GM18502 (cell line): ENCODE results near the gene RPS8.
"Not testable (repeated sequence)": the region's sequence is repeated elsewhere in the genome, so short reads cannot be mapped to it uniquely, and the experiment has no call there.

Experiments
- ATAC-seq: cut with Tn5 transposase; IDR thresholded peaks from one replicate; pipeline ENCODE4 v1.9.1; 2021; ENCODE audit warnings: mild to moderate bottlenecking; ENCODE audit not compliant: unreplicated experiment, poor library complexity

RPS8 gene

GRCh38 chr1:44801491-44802305, 26.4 kb downstream of the RPS8 start:
- ATAC-seq: no peak

GRCh38 chr1:44802306-44803061, 27.1 kb downstream of the RPS8 start:
- no peak for ATAC-seq

- ATAC-seq: no peak
Observed at GRCh38 chr1:44803062-44803311, 27.6 kb downstream of the RPS8 start.

- ATAC-seq: no peak
Observed at GRCh38 chr1:44803312-44804095, 28.2 kb downstream of the RPS8 start.

- no peak for ATAC-seq
Observed at GRCh38 chr1:44805311-44806024, 30.1 kb downstream of the RPS8 start.

- no peak for ATAC-seq
Observed at GRCh38 chr1:44806025-44806703, 30.8 kb downstream of the RPS8 start.

GRCh38 chr1:44806704-44807363, 31.5 kb downstream of the RPS8 start, which contains the start of gene DYNLT4:
Gene DYNLT4, minus strand, starts transcription at chr1:44807351. Its CDS starts 683 bp downstream, at chr1:44806668.
- ATAC-seq: no peak

- peak; percentile 42 for ATAC-seq
Observed at GRCh38 chr1:44807364-44808062, 32.2 kb downstream of the RPS8 start.

- ATAC-seq: peak; percentile 23
Observed at GRCh38 chr1:44808063-44808937, 33.0 kb downstream of the RPS8 start, which contains the start of gene BTBD19. Gene BTBD19, plus strand, starts transcription at chr1:44808523. Its CDS starts 298 bp downstream, at chr1:44808821.

- ATAC-seq: peak; percentile 62
Observed at GRCh38 chr1:44808938-44809917, 33.9 kb downstream of the RPS8 start.

GRCh38 chr1:44810101-44810761, 34.9 kb downstream of the RPS8 start:
- ATAC-seq: no peak

- not testable (repeated sequence) for ATAC-seq
Observed at GRCh38 chr1:44810762-44811105, 35.4 kb downstream of the RPS8 start.

- no peak for ATAC-seq
Observed at GRCh38 chr1:44811234-44811633, 35.9 kb downstream of the RPS8 start.

GRCh38 chr1:44812822-44813543, 37.6 kb downstream of the RPS8 start:
- no peak for ATAC-seq

- not testable (repeated sequence) for ATAC-seq
Observed at GRCh38 chr1:44815926-44816325, 40.6 kb downstream of the RPS8 start.
